SW480 (cell line): Measurements from ENCODE around the gene CMIP.

Experiments used
- DNase-seq: peaks from one replicate; pipeline ENCODE4 v3.0.0-alpha.2; 2016; ENCODE audit warnings: low spot score

Gene CMIP

DNA sequence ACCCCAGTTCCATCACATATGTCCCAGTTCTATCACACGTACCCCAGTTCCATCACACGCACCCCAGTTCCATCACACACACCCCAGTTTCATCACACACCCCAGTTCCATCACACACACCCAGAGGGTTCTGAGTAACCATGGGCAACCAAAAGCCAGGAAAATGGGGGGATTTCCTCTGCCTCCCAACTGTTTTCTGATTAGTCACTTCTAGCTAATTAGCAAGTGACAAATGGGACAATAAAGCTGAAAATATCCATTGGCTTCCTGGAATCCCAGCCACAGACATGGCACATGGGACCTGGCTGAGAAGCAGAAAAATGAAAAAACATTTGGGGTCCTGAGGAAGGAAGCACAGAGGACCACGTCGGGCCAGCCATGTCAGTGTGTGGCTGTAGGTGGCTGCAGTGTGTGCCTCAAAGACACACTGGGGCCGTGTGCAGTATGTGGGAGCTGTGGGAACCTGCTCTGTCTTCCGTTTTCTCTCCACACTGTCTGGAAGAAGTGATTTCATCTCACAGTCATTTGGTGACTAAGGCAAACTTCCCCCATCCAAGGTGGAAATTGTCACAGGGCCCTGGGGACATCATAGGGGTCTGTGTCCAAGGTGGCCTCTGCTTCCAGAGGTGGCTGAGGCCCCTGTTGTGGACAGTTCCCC lies 106.7 kb downstream of the CMIP start:
- no peak for DNase-seq

GRCh38 chr16:81551821-81552304 lies 107.3 kb downstream of the CMIP start:
- no peak for DNase-seq

- no peak for DNase-seq
Observed at GRCh38 chr16:81552743-81553079, 108.1 kb downstream of the CMIP start.

DNA sequence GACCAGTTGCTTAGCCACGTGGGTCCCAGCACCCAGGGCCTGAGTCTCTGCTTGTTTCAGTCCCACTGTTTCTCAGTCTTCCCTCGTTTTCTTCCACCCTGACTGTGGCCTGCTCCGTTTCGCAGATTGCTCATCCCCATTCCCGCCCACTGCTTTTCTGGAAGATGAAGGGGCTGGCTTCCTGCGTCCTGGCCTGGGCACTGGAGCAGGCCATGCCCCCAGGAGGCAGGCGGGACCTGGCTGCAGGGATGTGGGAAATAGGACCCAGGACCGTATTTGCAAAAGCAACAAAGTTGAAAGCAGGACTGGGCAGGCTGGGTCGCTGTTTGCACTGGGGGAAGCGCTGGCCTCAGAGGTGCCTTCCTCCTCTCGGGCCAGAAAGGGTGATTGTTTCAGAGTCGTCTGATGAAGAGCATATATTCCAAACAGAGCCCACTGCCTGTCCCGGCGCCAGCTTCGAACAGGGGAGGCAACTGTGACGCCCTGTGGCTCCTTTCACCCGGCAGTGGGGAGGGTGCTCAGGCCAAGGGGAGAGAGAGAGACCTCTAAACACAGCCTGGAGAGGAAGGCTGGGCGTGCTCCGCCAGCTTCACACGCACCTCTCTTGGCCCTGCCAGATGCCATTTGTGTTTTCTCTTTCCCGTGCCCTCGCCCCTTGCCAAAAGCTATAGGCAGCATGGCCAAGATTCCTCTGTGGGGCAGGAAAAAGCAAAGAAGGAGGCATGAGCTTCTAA lies 108.6 kb downstream of the CMIP start:
- no peak for DNase-seq

GRCh38 chr16:81553814-81554675 lies 109.4 kb downstream of the CMIP start:
- DNase-seq, result no peak

- no peak for DNase-seq
Observed at GRCh38 chr16:81554979-81555378, 110.4 kb downstream of the CMIP start.

- no peak for DNase-seq
Observed at GRCh38 chr16:81555660-81556059, 111.1 kb downstream of the CMIP start.

GRCh38 chr16:81556715-81557284 lies 112.2 kb downstream of the CMIP start:
- no peak for DNase-seq

DNA sequence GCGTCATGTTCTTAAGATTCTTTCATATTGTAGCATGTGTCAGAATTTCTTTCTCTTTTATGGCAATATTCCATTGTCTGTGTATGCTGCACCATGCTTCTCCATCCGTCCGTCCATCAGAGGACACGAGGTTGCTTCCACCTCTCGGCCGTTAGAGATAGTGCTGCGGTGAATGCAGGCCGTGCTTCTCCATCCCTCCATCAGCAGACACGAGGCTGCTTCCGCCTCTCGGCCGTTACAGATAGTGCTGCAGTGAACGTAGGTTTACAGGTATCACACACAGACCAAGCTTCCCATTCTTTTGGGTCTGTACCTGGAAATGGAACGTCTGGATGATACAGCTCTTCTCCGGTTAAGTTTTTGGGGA lies 113.5 kb downstream of the CMIP start:
- no peak for DNase-seq

DNA sequence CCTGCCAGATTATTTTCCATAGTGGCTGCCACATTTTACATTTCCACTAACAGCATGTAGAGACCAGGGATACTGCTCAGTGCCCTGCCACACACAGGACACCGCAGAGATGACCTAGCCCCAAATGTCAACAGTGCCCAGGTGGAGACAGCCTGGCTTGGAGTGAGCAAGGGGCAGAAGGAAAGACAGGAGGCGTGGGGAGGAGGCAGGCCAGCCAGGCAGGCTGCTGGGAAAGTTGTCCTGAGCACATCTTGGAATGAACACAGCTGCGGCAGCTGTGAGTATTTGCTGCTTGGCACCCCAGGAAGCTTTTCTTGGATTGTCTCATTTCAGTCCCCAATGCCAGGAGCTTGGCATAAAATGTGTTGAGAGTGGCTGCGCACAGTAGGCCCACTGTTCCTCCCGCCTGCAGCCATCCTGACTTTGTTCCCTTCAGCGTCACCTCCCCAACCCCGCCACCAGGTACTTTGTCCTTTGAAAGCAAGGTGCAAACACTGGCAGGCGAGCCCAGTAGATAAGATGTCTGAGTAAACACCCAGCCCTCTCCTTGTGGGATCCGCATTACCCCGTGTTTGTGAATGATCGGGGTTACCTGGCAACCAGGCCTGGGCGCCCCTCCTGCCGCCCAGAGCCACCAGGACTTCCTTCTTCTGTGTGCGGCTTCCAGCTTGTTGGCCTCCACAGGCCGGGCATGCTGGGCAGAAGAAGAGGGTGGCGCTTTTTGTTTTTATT lies 114.0 kb downstream of the CMIP start:
- DNase-seq, result no peak

- no peak for DNase-seq
Observed at GRCh38 chr16:81560979-81561657, 116.5 kb downstream of the CMIP start.

DNA sequence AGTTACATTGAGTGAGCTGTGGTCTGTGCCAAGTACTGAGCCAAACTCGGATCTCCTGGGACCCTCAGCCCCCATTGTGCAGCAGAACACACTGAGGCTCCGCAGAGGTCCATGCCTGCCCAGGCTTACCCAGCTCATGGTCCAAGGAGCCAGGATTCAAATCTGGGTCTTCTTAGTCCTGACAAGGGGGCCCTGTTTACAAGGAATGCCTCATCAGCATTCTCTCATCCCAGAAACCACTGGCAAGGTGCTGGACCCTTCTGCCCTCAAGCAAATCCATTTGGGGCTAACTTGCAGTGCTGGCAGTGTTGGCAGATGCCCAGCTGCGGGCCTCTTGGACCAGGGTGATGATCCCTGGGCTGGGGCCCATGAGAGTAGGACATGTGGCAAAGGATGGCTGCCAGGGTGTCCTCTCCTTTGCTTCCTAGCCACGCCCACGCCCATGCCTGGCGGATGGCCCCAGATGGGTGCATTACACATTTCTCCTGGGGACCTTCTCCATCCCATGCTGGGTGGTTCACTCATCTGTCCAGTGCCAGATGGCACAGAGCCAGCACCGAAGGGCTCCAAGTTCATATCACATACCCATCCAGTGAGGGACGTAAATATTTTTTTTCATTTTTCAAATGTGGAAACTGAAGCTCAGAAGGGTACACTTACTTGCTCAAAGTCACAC lies 117.7 kb downstream of the CMIP start:
- no peak for DNase-seq

DNA sequence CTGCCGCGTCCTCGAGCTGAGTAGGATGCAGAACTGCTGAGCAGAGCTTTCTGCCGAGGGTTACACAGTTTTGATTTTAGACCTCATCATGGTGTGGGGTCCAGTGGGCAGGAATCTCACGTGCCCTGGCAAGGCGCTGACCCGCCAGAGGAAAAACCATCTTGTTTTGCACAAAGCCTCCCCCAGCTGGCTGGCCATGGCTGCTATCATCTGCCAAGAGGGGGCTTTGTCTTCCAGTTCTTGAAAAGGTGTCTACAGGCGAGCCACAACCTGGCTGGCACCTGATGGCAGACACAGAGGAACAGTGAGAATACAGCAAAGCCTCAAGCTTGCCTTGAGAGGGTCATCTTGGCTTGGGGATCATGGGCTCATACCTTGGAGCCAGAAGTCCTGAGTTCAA lies 118.3 kb downstream of the CMIP start:
- DNase-seq, result no peak

DNA sequence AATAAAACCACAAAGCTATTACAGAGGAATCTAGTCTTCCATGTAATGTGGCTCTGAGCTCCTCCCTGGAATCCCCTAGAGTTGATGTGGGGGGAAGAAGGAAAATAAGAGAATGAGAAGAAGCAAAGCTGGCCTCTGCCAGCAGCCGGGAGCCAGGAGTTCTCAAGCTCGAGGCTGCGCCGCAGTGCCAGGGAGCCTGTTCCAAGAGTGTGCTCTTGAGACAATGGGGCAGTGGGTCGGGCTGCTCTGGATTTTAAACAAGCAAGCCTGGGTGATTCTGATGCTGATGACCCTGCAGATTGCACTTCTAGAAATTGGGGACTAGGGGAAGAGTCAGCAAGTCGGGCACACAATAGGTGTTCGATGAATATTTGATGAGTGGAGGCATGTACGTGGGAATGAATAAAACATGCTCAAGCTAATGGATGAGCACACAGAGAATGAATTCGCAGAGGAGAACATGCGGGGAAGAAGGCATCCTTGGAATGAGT lies 119.9 kb downstream of the CMIP start:
- DNase-seq, result no peak

GRCh38 chr16:81565321-81566028 lies 120.9 kb downstream of the CMIP start:
- no peak for DNase-seq

GRCh38 chr16:81566086-81567007 lies 121.7 kb downstream of the CMIP start:
- DNase-seq, result no peak

- no peak for DNase-seq
Observed at GRCh38 chr16:81567087-81567486, 122.5 kb downstream of the CMIP start.

DNA sequence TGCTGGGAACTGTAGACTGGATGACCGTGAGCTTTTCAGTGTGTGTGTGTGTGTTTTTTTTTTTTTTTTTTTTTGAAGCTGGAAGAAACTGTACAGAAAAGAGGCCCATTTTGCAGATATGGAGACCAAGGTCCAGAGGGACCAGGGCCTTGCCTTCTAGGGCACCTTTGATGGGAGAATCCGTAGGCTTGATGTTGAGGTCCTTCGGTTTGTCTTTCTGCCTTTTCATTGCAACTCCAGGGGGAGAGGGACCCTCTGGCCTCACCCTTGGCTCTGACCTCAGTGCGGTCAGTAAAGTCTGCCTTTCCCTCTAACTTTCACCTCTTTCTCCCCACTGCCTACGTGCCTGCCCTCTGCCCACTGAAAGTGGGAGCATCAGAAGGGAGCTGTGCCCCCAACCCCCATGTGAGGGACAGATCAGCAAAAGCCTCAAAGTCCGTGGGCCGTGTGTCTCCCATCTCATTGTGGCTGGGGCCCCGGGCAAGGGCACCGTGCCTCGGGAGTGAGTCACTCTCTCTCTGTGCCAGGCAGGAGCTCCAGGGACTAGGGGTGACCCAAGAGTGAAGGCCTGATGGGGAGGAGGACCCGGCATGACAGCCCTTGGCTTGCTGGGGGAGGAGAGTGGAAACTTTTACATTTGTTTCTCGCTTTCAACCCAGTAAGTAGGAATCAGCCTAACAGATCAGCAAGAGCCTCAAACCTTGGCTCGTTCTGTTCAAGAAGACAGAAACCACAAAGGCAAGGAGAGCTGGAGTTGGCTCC lies 123.6 kb downstream of the CMIP start:
- DNase-seq, result peak; percentile 70
